ENCODE measurements around the gene SHISAL1.
"Not testable (repeated sequence)": the region's sequence is repeated elsewhere in the genome, so short reads cannot be mapped to it uniquely, and the experiment has no call there.

SHISAL1 gene

GRCh38 chr22:44234372-44234771 is 78.4 kb downstream of the SHISAL1 start:
- DNase-seq (ENCODE audit: low read depth in 2 of 2) = not testable (repeated sequence)

GRCh38 chr22:44231233-44231632 is 81.5 kb downstream of the SHISAL1 start:
- DNase-seq (ENCODE audit: low read depth in 2 of 2) = no peak

GRCh38 chr22:44229809-44230208 is 82.9 kb downstream of the SHISAL1 start:
- DNase-seq (ENCODE audit: low read depth in 2 of 2) = no peak

DNA sequence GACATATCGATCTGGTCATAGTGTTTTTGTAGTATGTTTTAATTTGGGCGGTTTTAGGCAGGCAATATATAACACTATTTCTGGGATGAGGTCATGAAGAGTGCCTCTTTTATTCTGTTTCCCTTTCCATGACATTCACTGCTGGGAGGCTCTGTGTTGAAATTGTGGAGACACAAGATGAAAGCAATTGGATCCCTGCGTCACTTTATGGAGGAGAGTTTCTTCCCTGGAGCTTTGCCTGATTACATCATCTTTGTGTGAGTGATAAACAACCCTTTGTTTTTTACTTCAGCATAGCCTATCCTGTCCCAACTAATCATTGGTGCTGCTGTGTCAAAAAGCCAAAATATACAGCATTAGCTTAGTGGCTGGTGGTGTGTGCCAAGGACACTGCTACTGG is 83.4 kb downstream of the SHISAL1 start:
- DNase-seq (ENCODE audit: low read depth in 2 of 2) = no peak

DNA sequence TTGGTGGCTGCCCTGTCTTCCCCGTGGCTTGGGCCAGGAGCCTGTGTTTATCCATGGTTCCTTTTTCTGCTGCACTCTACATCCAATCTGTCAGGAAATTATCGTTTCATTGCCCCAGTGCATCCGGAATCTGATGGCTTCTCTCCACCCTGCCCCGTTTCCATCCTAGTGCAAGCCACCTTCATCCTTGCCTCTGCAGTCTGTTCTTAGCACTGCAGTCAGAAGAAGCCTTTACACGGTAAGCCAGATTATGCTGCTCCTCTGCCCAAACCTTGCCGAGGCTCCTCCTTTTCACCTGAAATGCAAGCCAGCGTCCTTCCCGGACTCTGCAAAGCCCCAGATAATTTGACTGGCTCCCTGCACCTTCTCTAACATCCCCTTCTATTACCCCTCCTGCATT is 86.9 kb downstream of the SHISAL1 start:
- no peak for DNase-seq (ENCODE audit: low read depth in 2 of 2)

DNA sequence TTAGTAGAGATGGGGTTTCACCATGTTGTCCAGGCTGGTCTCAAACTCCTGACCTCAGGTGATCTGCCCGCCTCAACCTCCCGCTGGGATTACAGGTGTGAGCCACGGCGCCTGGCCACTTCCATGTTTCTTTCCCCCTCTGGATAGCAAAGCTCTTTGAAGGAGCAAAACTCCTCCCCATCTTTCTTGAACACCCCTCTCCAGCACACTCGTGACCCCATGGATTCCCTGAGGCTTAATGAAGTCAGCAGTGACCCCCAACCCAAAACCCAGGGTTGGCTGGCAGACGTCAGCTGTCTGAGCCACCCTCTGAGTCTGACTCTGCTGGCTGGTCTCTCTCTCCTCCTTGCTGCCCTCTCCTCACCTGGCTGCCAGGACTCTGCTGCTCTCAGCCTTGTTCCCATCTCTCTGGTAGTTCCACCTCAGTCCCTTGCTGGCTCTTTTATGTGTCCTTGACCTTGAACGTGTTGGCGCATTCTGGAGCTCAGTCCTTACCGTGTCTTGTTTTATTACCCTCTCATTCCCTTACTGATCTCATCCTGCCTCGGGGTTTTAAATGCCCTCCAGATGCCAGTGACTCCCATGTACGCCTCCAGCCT is 87.6 kb downstream of the SHISAL1 start:
- DNase-seq (ENCODE audit: low read depth in 2 of 2) = no peak

- no peak for DNase-seq (ENCODE audit: low read depth in 2 of 2)
Measured at GRCh38 chr22:44224166-44224565, 88.6 kb downstream of the SHISAL1 start.

DNA sequence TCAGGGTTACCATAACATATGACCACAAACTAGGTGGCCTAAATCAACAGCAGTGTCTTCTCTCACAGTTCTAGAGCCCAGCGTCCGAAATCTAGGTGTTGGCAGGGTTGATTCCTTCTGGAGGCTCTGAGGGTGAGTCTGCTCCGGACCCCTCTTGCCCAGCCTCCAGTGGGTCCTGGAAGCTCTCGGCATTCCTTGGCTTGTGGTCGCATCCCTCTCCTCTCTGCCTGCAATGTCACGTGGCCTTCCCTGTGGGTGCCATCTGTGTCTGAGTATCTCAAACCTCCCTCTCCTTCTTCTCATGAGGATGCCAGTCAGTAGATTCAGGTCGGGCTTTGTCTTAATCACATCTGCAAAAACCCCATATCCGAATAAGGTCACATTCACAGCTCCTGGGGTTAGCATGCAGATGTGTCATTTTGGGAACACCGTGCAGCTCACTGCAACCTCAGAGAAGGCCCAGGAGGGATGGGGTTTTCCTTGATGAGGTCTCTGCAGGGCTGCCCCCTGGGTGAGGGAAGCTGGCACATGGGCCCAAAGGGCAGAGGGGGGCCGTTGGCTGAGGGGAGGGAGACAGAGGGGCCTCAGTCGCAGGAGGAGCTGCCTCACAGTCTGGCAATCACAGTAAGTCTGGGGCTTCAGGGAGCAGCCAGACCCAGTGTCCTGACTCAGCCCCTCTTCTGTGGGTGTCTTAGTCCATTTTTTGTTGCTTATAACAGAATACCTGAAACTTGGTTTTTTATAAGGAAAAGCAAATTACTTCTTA is 90.9 kb downstream of the SHISAL1 start:
- DNase-seq (ENCODE audit: low read depth in 2 of 2) = no peak

DNA sequence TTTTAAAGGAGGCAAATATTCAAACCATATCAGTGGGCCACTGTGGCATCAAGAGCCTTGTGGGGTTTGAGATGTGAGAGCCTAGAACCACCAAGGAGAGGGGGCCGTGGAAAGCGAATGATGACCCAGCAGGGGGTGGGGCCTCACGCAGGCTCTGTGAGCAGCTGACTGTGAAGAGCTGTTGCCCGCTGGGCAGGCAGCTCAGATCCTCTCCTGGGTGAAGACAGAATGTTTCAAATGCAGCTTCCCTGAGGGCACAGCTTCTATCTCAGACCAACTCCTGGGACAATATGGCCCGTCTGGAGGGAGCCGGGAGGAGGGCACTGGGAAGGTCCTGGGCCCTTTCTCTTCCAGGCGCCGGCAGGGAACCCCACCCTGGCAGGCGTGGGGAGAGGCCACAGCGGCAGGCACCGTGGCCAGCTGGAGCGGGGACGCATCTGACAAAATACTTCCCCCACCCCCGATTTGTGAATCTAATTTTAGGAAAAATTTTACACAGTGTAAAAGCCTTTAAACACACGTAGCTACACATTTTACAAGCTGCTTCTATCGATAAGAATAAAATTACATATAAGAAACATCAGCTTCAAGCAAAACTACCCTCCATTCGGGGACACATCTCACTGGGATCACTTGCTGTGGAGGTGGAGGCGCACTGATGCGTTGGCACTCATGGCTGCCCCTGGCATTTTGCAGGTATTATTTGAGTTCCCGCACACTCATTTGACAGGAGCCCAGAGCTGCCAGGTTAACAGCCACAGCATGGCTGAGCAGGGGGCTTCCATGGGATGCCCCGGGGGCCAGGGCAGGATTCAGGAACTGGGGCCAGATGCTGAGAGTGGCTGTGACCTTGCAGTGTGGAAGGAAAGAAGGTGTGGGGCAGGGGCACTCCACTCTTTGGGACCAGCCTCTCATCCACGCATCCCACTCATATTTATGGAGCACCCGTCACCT is 91.7 kb downstream of the SHISAL1 start:
- DNase-seq (ENCODE audit: low read depth in 2 of 2) = no peak

DNA sequence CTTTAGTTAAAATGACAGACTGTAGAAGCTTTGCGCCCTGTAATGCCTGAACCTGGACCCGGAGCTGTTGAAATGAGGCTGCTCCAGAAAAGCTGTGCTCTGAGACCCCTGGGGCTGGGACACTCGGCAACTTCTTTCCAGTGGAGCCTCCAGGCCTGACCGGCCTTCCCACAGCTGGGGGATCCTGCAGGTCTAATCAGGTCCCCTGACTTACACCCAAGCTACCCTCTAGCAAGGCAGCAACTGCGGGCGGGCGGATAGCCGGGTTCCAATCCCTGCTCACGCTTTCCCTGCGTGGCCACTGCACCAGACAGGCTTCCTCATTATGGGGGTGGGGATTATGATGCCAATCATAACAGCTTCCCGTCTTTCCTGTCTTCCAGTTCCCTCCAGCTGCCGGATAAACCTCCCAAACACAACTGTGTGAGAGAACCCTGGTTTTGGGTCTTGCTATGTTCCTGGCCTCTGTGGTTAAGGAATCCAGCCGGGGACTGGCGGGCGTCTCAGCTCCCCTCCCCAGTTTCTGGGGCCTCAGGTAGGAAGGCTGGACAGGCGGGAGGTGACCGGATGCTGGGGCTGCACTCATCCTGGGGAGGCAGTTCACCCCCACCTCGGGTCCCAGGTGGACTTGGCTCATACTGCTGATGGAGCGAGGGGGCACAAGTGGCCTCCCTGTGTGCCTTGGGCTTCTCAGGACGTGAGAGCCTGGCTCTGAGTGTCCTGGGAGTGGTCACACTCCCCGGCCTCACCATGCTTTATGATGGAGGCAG is 93.5 kb downstream of the SHISAL1 start:
- DNase-seq (ENCODE audit: low read depth in 2 of 2) = no peak

GRCh38 chr22:44218071-44218470 is 94.7 kb downstream of the SHISAL1 start:
- no peak for DNase-seq (ENCODE audit: low read depth in 2 of 2)

GRCh38 chr22:44217346-44217745 is 95.4 kb downstream of the SHISAL1 start:
- no peak for DNase-seq (ENCODE audit: low read depth in 2 of 2)

- no peak for DNase-seq (ENCODE audit: low read depth in 2 of 2)
Measured at GRCh38 chr22:44215287-44215686, 97.5 kb downstream of the SHISAL1 start.

DNA sequence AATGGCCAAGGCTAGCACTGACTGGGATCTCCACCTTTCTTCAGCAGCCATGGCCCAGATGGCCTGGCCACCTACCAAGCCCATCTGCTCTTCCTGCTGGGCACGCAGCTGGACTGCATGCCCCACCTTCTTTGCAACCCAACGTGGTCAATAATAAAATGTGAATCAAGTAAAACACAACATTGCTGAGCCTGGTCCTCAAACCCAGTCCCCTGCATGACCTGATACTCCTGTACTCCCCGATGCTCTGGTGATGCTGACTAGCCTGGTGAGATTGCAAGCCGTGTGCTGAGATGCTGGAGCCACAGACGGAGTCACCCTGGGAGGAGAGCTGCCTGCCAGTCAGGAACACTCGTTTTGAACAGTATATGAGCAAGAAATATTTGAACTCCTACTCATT is 98.0 kb downstream of the SHISAL1 start:
- DNase-seq (ENCODE audit: low read depth in 2 of 2) = no peak

GRCh38 chr22:44214187-44214586 is 98.6 kb downstream of the SHISAL1 start:
- DNase-seq (ENCODE audit: low read depth in 2 of 2) = no peak

GRCh38 chr22:44213489-44214043 is 99.2 kb downstream of the SHISAL1 start:
- no peak for DNase-seq (ENCODE audit: low read depth in 2 of 2)

DNA sequence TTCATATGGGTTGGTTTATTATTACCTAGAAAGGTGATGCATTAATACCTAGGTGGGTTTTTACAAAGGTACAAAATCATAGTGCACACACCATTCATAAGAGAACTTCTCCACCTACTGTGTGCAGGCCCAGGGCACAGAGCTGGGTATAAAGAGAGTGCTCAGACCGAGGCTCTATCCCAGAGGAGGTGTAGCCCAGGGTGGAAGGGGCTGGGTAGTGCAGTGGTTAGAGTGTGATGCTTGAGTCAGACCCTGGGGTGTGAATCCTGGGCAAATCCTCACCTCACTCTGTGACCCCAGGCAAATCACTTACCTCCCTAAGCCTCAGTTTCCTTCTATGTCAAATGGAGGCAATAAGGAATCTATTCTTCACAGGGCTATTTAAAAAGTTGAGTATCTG is 99.8 kb downstream of the SHISAL1 start:
- no peak for DNase-seq (ENCODE audit: low read depth in 2 of 2)

GRCh38 chr22:44211946-44212930 is 100.5 kb downstream of the SHISAL1 start:
- no peak for DNase-seq (ENCODE audit: low read depth in 2 of 2)

GRCh38 chr22:44211256-44211945 is 101.3 kb downstream of the SHISAL1 start:
- no peak for DNase-seq (ENCODE audit: low read depth in 2 of 2)

GRCh38 chr22:44210722-44211121 is 102.0 kb downstream of the SHISAL1 start:
- DNase-seq (ENCODE audit: low read depth in 2 of 2) = no peak

Data from stimulated activated CD8-positive, alpha-beta memory T cell treated with anti-CD3 and anti-CD28 coated beads, Interleukin-2, amount 100 ng/mL, for 1 hour (primary cell).